HepG2 (cell line): ENCODE data around the gene TCF12. TPM values are rescaled to one million over a fixed set of nuclear protein-coding genes. Genes with fewer than 3 reads are reported as not detected.

Source experiments
- ATAC-seq: fragments of 200-7000 bp; cut with Tn5 transposase; 3 replicates; pipeline ENCODE4 v1.9.1; 2020; ENCODE audit warnings: mild to moderate bottlenecking, moderate library complexity
- BruUV-seq: library from RNA; stranded (reverse); fragments of 400-500 nt; replicated peaks from 2 replicates; lab custom pipeline; 2021; lab: Mats Ljungman, UMichigan
- CTCF ChIA-PET: fragments of 300-600 bp; formaldehyde crosslinking; extraction: SDS; loops from one replicate; lab custom pipeline; 2021; ENCODE audit warnings: low total read pairs, inconsistent platforms, low intra/inter-chr PET ratio; lab: Yijun Ruan, JAX
- POLR2A ChIA-PET: fragments of 350-600 bp; sonication (Branson Sonifier 250); formaldehyde crosslinking; loops from one replicate; lab custom pipeline; 2020; ENCODE audit warnings: antibody characterized with exemption, inconsistent platforms; lab: Yijun Ruan, JAX
- DNase-seq: peaks from one replicate; pipeline ENCODE4 v3.0.0-alpha.2; 2015; ENCODE audit warnings: low spot score
- FAIRE-seq: peaks from 3 replicates; lab custom pipeline; 2011; peaks lifted over from hg19 to GRCh38; lab: Jason Lieb, UNC
- H2AFZ ChIP-seq: one replicate; pipeline ENCODE4 v1.6.1; 2011; ENCODE audit warnings: low read length, inconsistent platforms
- H3K27ac ChIP-seq: fragments of 300-600 bp; 3 replicates; pipeline ENCODE4 v1.8.0; 2011; ENCODE audit warnings: mixed run types, mild to moderate bottlenecking, mixed read lengths, low read length, inconsistent platforms; ENCODE audit not compliant: insufficient read depth; ENCODE audit errors: extremely low read length
- H3K27me3 ChIP-seq, 2 experiments: fragments of 200-600 bp in 1 of 2; 2 replicates in 1 of 2; 3 replicates in 1 of 2; pipeline versions ENCODE4 v1.6.0 to v1.8.0; 2011; ENCODE audit warnings: low read length in 2 of 2, mild to moderate bottlenecking in 2 of 2, moderate library complexity in 2 of 2, inconsistent platforms in 1 of 2; ENCODE audit not compliant: insufficient read depth in 2 of 2, control insufficient read depth in 1 of 2
- H3K36me3 ChIP-seq, 2 experiments: fragments of 200-600 bp in 1 of 2; replicated peaks in 1 of 2; 2 replicates in 1 of 2; 3 replicates in 1 of 2; pipeline versions ENCODE4 v1.5.1 to v1.8.0; 2011; ENCODE audit warnings: low read length in 2 of 2, inconsistent platforms in 1 of 2; ENCODE audit not compliant: insufficient read depth in 2 of 2, control insufficient read depth in 1 of 2
- H3K4me1 ChIP-seq: 2 replicates; pipeline ENCODE4 v1.5.1; 2012; ENCODE audit warnings: low read length, inconsistent platforms; ENCODE audit not compliant: insufficient read depth
- H3K4me2 ChIP-seq: 2 replicates; pipeline ENCODE4 v1.6.0; 2011; ENCODE audit warnings: low read depth, low read length, inconsistent platforms
- H3K4me3 ChIP-seq, 3 experiments: fragments of 200-600 bp in 1 of 3; sonication (generic), shearing (Covaris generic) in 1 of 3; replicated peaks in 1 of 3; 2 replicates each; pipeline ENCODE4 v1.5.1; 2011 to 2016; ENCODE audit warnings: low read length in 3 of 3, inconsistent platforms in 2 of 3, low read depth in 2 of 3, mild to moderate bottlenecking in 2 of 3, control low read depth in 1 of 3, mixed read lengths in 1 of 3; ENCODE audit not compliant: insufficient read depth in 1 of 3
- H3K79me2 ChIP-seq: one replicate; pipeline ENCODE4 v1.6.1; 2011; ENCODE audit warnings: low read length, inconsistent platforms; ENCODE audit not compliant: insufficient read depth
- H3K9ac ChIP-seq: 2 replicates; pipeline ENCODE4 v1.6.0; 2011; ENCODE audit warnings: mild to moderate bottlenecking, low read depth, low read length, inconsistent platforms; ENCODE audit not compliant: insufficient read depth
- H3K9me3 ChIP-seq: 2 replicates; pipeline ENCODE4 v1.5.1; 2012; ENCODE audit warnings: mild to moderate bottlenecking, low read length
- H4K20me1 ChIP-seq: 2 replicates; pipeline ENCODE4 v1.6.0; 2011; ENCODE audit warnings: inconsistent platforms, mild to moderate bottlenecking, low read length, moderate library complexity; ENCODE audit not compliant: insufficient read depth
- ARNT2 ChIP-seq: sonication (generic); formaldehyde crosslinking; IDR thresholded peaks from 2 replicates; pipeline ENCODE4 v1.8.0; 2022; ENCODE audit warnings: mild to moderate bottlenecking, low read depth, missing genetic modification reagents, moderate library complexity
- FOXM1 ChIP-seq: sonication (generic); formaldehyde crosslinking; IDR thresholded peaks from 2 replicates; pipeline ENCODE4 v1.5.0; 2020; ENCODE audit warnings: missing genetic modification reagents
- HDAC2 ChIP-seq: sonication (generic); formaldehyde crosslinking; IDR thresholded peaks from 2 replicates; pipeline ENCODE4 v1.4.0; 2020; ENCODE audit warnings: missing genetic modification reagents
- POLR2AphosphoS2 ChIP-seq: IDR thresholded peaks from 2 replicates; pipeline ENCODE4 v1.6.1; 2011; ENCODE audit warnings: low read depth, low read length, improper control_type of control experiment
- RBFOX2 ChIP-seq: fragments of 200-400 bp; formaldehyde crosslinking; IDR thresholded peaks from 2 replicates; pipeline ENCODE4 v1.6.1; 2017; ENCODE audit warnings: low read depth, mild to moderate bottlenecking, low read length
- TARDBP ChIP-seq: sonication (generic); formaldehyde crosslinking; IDR thresholded peaks from 2 replicates; pipeline ENCODE4 v1.8.0; 2022; ENCODE audit warnings: mild to moderate bottlenecking, missing genetic modification reagents
- TMF1 ChIP-seq: sonication (generic); formaldehyde crosslinking; IDR thresholded peaks from 2 replicates; pipeline ENCODE4 v1.8.1; 2022; ENCODE audit warnings: low read depth, missing genetic modification reagents
- WGBS: methylation state at CpG from one replicate; pipeline ENCODE4 v1.1.6; 2017; ENCODE audit warnings: low lambda C conversion rate; 5-methylcytosine and 5-hydroxymethylcytosine counted together
- in situ Hi-C: cut with HindIII; loops from 2 replicates; pipeline ENCODE4 v1.10.0; 2017; ENCODE audit warnings: low pct_unique_long_range_greater_than_20kb; ENCODE audit not compliant: extremely low pct_ligation_motif_present
- intact Hi-C: fragments of 100-400 bp; cut with micrococcal nuclease; formaldehyde crosslinking; loops from one replicate; pipeline ENCODE4 v1.10.0; 2022; ENCODE audit not compliant: unreplicated experiment
- polyA plus RNA-seq, 8 experiments: library from polyadenylated mRNA; depleted of rRNA in 3 of 8; stranded (reverse) in 7 of 8; unstranded in 1 of 8; fragments of >200 nt; fragmentation: Illumina TruSeq in 4 of 8; extraction: Trizol in 4 of 8; gene quantifications; 2 replicates each; pipeline versions ENCODE4 v1.2.1 to v1.2.3, GENCODE V29; 2011 to 2016; ENCODE audit warnings: low read depth in 4 of 8, missing spikeins in 1 of 8, mixed read lengths in 1 of 8; ENCODE audit not compliant: insufficient read depth in 1 of 8
- total RNA-seq, 5 experiments: library from RNA; depleted of rRNA; stranded (reverse); fragments of >200 nt; fragmentation: Illumina TruSeq; extraction: Trizol; gene quantifications; 2 replicates each; pipeline ENCODE4 v1.2.3, GENCODE V29; 2016; ENCODE audit warnings: low read depth in 1 of 5

Gene TCF12
- total and polyA plus RNA-seq, 2 of the 13 experiments (the other 11 are each of a cell fraction or from before 2014, with no cell fraction given): 48.6 to 51.1 TPM

DNA sequence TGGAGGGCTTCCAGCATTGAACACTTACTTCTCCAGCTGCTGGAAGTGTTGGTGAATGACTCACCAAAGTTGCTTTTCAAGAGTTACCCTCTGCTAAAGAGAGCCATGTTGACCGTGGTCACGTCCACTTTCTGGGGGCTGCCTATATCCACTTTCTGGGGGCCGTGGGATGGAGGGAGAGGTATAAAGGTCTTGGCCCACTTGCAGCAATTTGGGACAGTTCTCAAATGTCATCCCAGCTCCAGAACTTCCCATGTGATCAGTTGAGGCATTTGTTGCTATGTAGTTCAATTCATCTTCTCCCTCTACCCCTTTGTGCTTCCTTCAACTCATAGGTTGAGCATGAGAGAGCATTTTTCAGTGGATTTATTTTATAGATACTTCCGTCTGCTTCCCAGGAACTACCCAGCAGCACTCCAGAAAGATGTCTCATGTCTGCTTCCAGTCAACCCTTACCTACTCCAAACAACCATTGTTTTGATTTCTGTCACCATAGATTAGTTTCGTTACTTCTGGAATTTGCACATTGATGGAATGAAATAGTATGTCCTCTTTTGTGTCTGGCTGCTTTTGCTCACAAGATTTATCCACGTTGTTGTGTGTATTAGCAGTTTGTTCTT lies 130.6 kb downstream of the TCF12 start:
- Histone ChIP-seq H3K79me2 (peaks cover 66% of the 10 kb centered on the region), H3K36me3 (no peaks in the 10 kb centered on the region), H3K9me3 (no peaks in the 10 kb centered on the region), H3K4me2 (no peak overlapping the region), H3K9ac (no peak overlapping the region), H3K4me1 (peaks cover 11% of the 10 kb centered on the region; the same call in 1 of the 2 replicates), H2AFZ (no peak overlapping the region), H4K20me1 (no peaks in the 10 kb centered on the region; the same call in 1 of the 2 replicates), H3K27ac (no peak overlapping the region), H3K4me3 (no peak overlapping the region), H3K27me3 (no peaks in the 10 kb centered on the region)
- no TSS peak for BruUV-seq
- in situ Hi-C loops (no loop called here), intact Hi-C loops (no loop called here)
- DNase-seq: no peak
- no peak for TF ChIP-seq RBFOX2
- no peak for TF ChIP-seq TARDBP
- no peak for FAIRE-seq
- no peak for ATAC-seq
- WGBS: 96% methylated on average over 5 of the region's 6 CpGs
- ChIA-PET POLR2A (no interaction called here), CTCF (no interaction called here)

- Histone ChIP-seq H3K36me3 (no peaks in the 10 kb centered on the region), H3K4me2 (no peak overlapping the region), H2AFZ (no peak overlapping the region), H3K79me2 (peaks cover 87% of the 10 kb centered on the region), H3K4me1 (peaks cover 11% of the 10 kb centered on the region; the same call in 1 of the 2 replicates), H3K9me3 (no peaks in the 10 kb centered on the region), H3K27me3 (no peaks in the 10 kb centered on the region), H3K27ac (no peak overlapping the region), H3K9ac (no peak overlapping the region), H3K4me3 (no peak overlapping the region), H4K20me1 (no peaks in the 10 kb centered on the region; the same call in 1 of the 2 replicates)
- in situ Hi-C loops: no loop called here
- intact Hi-C loops: loop anchor here (10.0 kb wide), 1 partner anchor 129 kb away; no protein-coding TSS in a partner anchor
- ATAC-seq (no peak), DNase-seq (no peak), FAIRE-seq (no peak)
- WGBS: 95% methylated on average over 4 of the region's 4 CpGs
- BruUV-seq: no TSS peak
- ChIA-PET CTCF (no interaction called here), POLR2A (no interaction called here)
- no peak for TF ChIP-seq POLR2AphosphoS2
- TF ChIP-seq HDAC2 (CRISPR knock-in tag): no peak
- TF ChIP-seq TMF1 (CRISPR knock-in tag): no peak
- TF ChIP-seq ARNT2 (CRISPR knock-in tag): no peak
- TF ChIP-seq FOXM1 (CRISPR knock-in tag): no peak
Measured at GRCh38 chr15:57053470-57053869, 135.0 kb downstream of the TCF12 start.
